Measurements from ENCODE around the gene ZNF148.

DNA sequence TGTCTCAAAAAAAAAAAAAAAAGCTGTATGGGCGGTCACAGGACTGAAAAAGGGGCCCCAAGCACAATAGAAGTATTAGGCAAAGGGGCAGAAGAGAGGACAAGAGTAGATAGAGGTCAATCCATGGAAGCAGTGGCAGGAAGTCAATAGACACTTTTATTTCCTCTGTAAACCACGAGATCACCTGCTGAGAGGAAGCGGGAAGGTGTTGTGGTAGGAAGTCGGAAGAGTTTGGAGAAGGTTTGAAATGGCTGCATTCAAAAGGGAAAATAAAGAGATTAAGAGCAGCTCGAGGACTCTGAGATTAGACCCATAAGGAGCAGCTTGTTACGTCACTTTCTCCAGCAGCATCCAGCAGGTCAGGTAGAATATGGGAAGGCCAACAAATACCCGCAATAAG, 14.2 kb upstream of the ZNF148 start:
- TF ChIP-seq, protein P1, sequence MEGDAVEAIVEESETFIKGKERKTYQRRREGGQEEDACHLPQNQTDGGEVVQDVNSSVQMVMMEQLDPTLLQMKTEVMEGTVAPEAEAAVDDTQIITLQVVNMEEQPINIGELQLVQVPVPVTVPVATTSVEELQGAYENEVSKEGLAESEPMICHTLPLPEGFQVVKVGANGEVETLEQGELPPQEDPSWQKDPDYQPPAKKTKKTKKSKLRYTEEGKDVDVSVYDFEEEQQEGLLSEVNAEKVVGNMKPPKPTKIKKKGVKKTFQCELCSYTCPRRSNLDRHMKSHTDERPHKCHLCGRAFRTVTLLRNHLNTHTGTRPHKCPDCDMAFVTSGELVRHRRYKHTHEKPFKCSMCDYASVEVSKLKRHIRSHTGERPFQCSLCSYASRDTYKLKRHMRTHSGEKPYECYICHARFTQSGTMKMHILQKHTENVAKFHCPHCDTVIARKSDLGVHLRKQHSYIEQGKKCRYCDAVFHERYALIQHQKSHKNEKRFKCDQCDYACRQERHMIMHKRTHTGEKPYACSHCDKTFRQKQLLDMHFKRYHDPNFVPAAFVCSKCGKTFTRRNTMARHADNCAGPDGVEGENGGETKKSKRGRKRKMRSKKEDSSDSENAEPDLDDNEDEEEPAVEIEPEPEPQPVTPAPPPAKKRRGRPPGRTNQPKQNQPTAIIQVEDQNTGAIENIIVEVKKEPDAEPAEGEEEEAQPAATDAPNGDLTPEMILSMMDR (IDR thresholded peaks at IDR 0.05) = no peak
- TF ChIP-seq POLR2A (IDR thresholded peaks at IDR 0.05) = no peak
